HG02623 (cell line): ENCODE measurements around the gene AGR2.
A peak's percentile ranks its signal among the peaks of the same experiment; 100 is the strongest.
"Not testable (repeated sequence)": the region's sequence is repeated elsewhere in the genome, so short reads cannot be mapped to it uniquely, and the experiment has no call there.

Experiments used
- ATAC-seq: cut with Tn5 transposase; IDR thresholded peaks from one replicate; pipeline ENCODE4 v1.9.1; 2021; ENCODE audit warnings: moderate library complexity; ENCODE audit not compliant: unreplicated experiment

The AGR2 gene

DNA sequence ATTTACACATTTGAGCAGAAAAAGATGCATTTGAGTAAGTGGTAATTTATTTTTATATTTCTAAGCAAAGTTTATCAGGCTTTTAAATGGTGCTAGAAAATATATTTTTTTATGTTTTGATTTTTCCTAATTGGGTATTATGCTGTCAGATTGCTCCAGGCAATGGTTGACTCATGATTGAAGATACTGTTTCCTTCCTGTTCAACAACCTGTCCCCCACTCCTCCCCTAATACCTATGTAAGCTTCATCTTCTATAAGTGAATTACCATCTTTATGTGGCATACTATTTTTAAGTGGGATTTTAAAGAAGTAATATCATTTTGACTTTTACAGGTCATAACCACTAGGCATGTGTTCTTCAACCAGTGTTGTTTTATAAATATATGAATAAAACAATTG, 29.8 kb downstream of the AGR2 start:
- ATAC-seq: no peak

DNA sequence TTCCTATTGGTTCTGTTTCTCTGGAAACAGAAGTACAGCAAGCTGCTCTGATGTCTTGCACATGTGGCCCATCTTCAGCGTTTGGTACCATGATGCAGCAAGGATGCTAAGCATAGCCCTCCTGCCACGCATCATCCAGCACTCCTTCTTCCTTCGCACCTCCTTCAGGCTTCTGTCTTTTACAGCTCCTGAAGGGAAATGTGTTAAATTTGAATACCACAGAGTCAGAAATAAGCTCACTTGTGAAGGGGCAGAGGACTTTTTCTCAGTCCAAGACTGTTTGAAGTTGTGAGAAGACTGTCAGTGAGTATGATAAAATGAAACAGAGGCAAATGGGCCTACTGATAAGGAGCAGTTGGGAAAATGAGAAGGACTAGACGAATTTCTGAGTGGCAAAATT, 30.5 kb downstream of the AGR2 start:
- ATAC-seq: no peak

DNA sequence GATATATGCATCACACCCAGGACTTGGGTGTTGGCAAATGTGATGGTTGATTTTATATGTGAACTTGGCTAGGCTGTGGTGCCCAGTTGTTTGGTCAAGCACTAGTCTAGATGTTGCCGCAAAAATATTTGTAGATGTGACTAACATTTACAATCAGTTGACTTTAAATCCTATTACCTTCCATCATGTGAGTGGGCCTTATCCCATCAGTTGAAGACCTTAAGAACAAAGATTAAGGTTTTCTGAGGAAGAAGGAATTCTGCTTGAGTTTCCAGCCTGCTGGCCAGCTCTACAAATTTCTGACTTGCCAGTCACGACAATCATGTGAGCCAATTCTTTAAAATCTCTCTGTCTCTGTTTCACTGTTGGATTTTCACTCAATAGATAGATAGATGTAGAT, 30.9 kb downstream of the AGR2 start:
- no peak for ATAC-seq

DNA sequence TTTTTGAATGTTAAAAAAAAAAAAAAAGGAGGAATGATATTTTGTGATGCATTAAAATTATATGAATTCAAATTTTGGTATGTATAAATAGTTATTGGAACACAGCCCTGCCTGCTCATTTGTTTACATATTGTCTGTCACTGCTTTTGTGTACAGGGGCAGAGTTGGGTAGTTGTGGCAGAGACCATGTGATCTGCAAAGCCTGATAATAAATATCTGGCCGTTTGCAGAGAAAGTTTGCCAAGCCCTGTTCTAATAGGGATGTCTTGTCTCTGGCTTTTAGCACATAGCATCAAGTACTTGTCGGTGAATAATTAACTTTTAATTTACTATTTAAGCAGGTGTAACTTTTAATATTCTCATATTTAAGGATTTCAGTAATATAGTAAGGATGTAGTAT, 31.5 kb downstream of the AGR2 start:
- no peak for ATAC-seq

DNA sequence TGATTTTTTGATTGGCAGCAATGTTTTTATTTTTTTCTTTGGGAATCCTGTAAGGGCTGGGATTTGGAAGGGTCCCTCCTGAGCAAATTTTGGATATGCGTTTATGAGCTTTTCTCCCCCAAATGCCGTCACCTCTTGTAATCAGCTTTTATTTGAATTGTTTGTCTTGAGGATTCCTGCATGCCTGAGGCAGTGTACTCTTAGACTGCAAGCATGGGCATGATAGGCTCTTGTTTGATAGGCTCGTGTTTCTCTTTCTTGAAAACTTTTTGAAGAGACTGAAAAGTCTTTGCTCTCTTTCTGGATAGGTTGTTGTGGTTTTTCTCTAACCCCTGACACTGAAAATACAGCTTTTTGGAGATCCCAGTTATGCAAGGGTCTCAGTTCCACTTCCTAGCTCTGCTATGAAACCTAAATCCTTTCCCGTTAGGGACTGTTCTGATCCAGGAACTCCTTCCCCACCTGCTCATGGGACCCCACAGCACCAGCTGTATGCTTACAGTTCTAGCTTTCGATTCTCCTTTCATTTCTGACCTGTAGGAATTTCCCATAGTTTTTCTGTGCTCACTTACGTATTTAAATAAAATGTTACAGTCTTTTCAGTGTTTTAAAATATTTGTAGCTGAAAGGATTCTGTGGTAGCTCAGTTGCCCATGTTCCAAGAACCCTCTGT, 34.0 kb downstream of the AGR2 start:
- no peak for ATAC-seq

DNA sequence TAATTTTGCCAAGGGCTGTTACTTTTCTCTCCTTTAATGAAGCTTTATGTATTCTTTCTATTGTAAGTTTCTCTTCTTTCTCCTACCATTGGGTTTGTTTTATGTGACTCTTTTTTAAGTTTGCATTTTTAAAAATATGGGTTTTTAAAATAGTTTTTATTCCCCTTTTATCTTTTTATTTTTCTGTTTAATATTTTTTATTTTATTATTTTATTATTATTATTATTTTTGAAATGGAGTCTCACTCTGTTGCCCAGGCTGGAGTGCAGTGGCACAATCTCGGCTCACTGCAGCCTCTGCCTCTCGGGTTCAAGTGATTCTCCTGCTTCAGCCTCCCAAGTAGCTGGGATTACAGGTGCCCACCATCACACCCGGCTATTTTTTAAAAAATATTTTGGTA, 34.8 kb downstream of the AGR2 start:
- not testable (repeated sequence) for ATAC-seq

DNA sequence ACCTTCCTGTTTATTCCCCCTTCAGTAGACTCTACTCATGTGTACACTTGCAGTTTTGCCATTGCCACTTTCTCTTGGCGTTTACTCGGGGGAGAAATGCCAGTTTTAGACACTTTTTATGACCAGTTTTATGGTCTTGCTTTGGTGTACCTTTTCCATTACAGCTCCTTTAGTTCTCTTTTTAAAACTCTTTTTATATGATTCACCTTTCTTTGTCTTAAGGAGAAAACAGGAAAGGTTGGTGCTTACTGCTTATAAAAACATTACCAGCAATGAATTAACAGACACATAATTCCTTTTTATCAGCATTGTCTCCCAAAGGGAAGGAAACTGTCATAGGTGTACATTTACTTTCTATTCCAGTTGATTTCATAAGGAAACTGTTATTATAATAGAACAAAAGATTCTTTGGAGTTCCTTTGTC, 39.4 kb downstream of the AGR2 start:
- ATAC-seq: no peak

DNA sequence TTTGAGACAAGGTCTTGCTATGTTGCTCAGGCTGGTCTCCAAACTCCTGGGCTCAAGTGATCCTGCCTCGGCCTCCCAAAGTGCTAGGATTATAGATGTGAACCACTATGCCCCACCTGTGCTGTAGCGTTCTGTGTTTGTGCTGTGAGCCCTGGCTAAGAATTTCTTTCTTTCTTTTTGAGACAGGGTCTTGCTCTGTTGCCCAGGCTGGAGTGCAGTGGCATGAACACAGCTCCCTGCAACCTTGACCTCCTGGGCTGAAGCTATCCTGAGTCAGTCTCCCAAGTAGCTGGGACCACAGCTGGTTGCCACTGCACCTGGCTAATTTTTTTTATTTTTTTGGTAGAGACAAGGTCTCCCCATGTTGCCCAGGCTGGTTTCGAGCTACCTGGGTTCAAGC, 39.9 kb downstream of the AGR2 start:
- no peak for ATAC-seq

DNA sequence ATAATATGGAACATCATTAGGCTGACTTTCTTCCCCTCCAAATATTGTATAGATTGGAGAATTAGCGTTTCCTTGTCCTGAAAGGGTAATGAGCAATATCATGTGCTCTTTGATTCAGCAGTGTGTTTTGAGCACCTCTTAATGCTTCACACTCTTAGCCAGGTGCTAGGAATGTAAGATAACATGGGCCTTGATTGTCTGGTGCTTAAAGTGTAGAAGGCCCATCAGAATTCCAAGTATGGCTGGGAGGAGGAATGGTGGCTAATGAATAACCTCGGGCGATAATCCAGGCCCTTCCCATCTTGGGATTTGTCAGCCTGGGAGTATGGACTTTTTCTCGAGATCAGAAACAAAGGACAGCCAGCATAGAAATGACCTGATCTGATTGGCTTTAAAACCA, 42.6 kb downstream of the AGR2 start:
- ATAC-seq: no peak

DNA sequence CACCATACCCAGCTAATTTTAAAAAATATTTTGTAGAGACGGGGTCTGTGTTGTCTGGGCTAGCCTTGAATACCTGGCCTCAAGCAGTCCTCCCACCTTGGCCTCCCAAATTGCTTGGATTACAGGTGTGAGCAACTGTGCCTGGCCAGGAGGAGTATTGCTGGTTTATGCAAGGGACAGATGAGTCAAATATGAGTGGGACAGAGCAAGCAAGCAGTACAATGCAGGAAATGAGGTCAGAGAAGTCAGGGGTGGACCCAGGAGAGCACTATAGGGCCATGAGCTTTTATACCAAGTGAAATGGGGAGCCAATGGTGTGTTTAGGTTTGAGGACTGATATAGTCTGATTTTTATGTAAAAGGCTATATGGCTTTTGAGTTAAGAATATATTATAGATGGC, 45.0 kb downstream of the AGR2 start:
- no peak for ATAC-seq

DNA sequence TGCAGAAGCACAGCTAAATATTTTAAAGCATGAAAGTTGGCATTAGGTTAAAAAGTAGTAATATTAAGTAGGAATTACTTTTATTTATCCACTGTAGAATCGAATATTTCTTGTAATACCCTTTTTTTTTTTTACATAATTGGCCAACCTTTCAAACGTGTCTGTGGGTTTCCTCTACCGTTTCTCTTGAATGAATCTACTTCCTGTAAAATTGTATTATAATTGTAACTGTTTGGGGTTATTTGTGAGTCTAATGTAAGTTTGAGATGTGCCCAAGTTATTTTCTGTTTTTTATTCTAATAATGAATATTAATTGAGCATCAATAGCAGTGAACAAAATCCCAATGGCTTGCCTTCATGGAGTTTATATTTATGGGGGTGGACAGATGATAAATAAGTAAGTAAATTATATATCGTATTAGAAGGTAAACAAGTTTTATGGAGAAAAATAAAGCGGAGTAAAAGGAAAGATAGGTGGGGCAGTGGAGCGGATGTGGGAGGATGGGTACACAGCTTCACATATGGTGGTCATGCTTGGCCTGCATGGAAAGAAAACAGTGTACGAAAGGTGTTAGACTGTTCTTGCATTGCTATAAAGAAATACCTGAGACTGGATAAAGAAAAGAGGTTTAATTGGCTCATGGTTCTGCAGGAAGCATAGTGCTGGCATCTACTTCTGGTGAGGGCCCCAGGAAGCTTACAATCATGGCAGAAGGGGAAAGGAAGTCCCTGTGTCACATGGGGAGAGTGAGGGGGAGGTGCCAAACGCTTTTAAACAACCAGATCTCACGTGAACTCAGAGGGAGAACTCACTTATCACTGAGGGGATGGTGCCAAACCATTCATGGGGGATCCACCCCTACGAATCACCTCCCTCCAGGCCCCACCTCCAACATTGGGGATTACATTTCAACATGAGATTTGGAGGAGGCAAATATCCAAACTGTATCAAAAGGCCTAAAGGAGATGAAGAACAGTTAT, 45.9 kb downstream of the AGR2 start:
- ATAC-seq: no peak

DNA sequence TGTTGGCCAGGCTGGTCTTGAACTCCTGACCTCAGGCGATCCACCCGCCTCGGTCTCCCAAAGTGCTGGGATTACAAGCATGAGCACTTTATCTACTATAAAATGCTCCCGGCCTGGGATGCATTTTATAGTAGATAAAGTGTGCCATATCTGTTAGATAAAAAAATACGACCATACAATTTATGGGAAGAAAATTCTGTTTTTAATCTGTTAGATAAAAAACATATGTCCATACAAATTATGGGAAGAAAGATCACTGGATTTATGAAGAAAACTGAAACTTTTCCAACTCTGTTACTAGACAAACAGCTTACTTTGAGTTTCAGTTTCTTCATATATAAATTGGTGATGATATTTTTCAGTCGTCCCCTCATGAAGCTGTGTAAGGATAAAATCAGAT, 46.8 kb downstream of the AGR2 start:
- no peak for ATAC-seq

DNA sequence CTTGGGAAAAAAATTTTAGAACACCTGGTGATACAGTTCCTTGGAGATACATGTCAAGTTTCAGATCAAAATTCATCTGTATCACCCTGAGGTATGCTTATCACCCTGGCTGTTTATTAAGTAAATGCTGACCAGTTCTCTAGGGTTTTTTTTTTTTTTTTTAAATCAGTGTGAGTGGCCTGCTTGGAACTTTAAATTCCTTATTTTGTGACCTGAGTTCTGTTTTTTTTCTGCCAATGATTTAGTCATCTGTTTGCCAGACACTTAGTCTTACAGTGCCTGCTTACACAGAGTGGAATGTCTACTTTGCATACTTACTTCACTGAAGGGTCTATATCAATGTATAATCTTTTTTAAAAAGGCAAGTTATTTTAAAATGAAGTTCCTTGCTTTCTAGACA, 49.4 kb downstream of the AGR2 start:
- ATAC-seq: no peak

DNA sequence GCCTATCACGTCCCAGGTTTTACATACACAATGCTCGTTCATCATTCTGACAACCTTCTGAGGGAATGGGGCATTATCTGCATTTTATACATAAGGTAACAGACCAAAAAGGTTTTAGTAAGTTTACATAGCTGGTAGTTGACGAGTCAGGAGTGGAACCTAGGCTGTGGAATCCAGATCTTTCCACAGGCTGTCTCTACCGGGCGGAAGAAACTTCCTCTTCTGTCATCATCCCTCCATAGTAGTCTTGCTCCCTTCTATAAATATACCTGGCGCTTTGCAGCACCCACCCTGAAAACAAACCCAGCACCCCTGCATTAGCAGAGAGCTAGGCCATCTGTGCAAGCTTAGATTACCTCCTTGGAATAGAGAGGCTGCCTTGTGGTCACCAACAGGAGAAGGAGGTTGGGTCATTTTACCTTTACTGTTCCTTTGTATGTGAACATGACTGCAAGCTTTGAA, 49.9 kb downstream of the AGR2 start:
- ATAC-seq: no peak

DNA sequence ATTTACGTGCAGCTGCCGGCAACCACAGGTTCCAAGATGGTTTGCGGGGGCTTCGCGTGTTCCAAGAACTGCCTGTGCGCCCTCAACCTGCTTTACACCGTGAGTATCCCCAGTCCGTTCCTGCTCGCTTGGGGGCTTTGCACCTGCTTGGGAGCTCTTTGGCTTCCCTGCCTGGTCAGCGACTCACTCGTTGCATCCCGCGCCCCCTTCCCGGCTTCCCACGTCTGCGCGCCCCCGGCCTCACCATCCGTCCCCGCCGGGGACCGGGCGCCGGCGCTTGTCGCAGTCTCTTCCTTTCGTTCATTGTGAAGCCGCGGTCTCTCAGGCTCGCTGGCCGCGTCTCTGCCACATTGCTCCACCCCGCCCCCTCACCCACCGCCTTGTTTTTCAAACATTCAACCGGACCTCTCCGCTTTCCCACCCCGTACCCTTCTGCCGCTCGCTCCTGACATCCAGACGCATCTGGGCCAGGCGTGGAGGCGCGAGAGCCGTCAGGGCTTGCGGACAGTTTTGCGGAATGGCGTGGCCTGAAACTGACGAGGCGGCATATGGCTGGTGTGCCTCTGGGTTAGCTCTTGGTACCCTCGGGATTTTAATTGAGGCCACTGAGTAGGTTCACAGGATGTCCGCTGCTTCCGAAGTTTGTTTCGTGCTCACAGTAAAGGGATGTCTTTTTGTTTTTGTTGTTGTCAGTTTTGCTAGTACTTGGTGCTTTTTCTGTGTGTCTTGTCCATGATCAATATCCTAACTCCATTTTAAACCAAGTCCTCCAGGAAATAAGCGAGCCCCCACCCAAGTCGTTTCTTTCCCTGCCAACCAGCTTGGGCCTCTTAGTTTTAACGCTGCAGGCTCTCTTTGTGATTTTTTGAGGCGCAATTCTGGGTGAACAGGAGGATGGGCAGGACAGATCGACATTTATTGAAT, 50.6 kb downstream of the AGR2 start:
- peak; percentile 5 for ATAC-seq

DNA sequence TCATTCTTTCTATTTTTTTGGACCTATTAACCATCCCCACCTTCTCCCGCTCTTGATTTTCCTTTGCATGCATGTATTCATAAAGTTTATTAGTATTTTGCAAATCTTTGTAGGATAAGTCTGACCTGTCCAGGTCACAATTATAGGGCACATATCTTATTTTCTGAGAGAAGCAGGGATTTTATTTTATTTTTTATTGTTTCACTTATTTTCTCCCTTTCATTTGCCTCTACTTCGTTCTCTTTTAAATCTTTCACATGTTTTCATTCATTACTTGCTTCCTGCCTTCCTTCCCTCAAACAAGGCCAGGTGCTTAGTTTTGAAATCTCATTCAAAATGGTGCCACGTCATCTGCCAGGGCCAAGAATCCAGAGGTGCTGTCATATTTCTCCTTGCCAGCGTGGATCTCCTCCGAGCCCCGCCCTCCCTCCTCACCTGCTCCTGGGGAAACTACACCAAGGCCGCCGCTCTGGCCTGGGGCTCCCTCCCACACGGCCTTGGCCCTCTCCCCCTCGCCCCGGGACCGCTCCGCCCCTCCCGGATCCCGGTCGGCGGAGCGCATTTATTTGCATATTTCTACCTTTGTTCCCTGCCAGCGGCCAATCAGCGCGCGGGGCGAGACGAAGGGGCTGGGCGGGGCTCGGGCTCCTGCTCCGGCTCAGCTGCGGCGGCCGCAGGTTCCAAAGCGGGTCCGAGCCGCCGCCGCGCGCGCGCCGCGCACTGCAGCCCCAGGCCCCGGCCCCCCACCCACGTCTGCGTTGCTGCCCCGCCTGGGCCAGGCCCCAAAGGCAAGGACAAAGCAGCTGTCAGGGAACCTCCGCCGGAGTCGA, 51.5 kb downstream of the AGR2 start, which contains the start of gene TSPAN13:
TSS of gene TSPAN13 (plus strand) at position 654 of the 830 bp plus-strand sequence. CDS start 213 bp downstream, outside the sequence.
- ATAC-seq: peak; percentile 71

DNA sequence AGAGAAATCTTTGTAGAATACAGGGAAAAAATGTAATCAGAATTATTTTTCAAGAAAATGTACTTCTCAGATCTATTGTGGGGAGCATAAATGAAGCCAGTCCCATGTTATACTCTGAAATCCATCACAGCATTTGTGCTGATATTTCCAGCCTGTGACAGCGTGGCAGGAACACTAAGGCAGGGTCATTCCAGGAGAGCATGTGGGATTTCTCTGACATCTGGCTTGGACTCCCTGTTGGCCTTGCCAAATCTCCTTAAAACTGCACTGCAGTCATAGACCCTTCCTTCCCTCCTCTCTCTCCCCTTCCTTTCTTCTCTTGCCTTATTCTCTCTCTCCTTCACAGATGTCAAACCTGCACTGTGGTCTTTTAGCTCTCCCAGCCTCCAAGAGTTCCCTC, 57.7 kb downstream of the AGR2 start:
- ATAC-seq: no peak

DNA sequence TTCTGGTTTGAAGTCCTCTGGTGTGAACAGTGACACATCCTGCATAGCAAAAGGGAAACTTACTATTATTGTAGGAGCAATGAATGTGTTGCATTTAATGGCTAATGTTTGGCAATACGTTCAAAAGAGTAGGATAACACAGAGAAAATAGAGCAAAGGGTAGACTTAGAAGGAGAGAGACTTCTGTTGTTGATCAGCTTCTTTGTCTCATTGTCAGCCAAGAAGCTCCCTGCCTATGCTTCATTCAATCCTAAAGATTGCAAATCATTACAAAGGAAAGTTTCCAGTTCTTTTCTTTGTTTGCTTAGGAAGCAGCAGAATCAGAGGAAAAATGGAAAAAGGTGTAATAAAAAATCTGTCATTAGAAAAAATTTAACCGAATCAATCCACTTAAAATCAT, 59.2 kb downstream of the AGR2 start:
- ATAC-seq: no peak

DNA sequence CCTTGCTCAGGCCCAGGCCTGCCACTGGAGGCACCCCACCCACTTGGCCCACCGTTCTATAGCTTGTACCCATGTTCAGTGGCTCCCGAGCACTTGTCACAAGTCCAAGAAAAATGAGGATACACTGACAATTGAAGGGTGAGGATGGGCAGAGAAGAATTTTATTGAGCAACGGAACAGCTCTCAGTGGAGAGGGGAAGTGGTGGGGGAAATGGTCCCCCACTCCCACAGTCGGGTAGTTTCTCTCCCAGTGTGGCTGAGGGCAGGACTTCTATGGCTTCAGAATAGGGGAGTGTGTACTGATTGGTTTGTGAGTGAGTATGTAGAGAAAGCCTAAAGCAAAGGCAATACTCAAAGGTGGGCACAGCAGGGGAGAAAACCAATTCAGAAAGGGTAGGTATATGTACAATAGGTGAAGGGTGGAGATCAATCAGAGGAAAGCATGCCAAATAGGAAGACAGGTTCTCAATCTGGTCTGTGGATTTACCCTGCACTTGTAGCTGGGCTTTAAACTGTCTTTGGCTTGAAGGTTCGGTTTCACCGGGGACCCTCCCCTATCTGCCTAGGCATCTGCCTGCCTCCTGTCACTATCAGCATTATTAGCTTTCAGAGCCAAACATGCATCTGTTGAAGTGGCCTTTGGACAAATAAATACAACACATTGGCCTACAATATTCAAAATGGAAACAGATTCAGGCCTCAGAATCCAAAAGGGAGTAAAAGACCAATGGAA, 60.1 kb downstream of the AGR2 start:
- no peak for ATAC-seq
